Thyroid gland (tissue), 4 donors: ENCODE measurements around the gene CFAP69.

Source experiments
- POLR2A ChIP-seq, 2 donors: fragments of 450-650 bp; IDR thresholded peaks; one replicate each; pipeline ENCODE4 v1.6.1; 2017; ENCODE audit warnings: antibody characterized with exemption in 2 of 2, mild to moderate bottlenecking in 2 of 2, moderate library complexity in 1 of 2
- TF ChIP-seq, protein P1 (sequence below), 6 experiments: fragments of 200-600 bp in 3 of 6; fragments of 450-650 bp in 3 of 6; sonication (generic) in 3 of 6; IDR thresholded peaks; one replicate each; pipeline ENCODE4 v1.5.1; 2016 to 2019; ENCODE audit warnings: antibody characterized with exemption in 6 of 6, mild to moderate bottlenecking in 2 of 6, inconsistent platforms in 1 of 6, moderate library complexity in 1 of 6

GRCh38 chr7:90320801-90321494 lies 76.0 kb downstream of the CFAP69 start, which contains the start of gene FAM237B:
- TF ChIP-seq, protein P1, sequence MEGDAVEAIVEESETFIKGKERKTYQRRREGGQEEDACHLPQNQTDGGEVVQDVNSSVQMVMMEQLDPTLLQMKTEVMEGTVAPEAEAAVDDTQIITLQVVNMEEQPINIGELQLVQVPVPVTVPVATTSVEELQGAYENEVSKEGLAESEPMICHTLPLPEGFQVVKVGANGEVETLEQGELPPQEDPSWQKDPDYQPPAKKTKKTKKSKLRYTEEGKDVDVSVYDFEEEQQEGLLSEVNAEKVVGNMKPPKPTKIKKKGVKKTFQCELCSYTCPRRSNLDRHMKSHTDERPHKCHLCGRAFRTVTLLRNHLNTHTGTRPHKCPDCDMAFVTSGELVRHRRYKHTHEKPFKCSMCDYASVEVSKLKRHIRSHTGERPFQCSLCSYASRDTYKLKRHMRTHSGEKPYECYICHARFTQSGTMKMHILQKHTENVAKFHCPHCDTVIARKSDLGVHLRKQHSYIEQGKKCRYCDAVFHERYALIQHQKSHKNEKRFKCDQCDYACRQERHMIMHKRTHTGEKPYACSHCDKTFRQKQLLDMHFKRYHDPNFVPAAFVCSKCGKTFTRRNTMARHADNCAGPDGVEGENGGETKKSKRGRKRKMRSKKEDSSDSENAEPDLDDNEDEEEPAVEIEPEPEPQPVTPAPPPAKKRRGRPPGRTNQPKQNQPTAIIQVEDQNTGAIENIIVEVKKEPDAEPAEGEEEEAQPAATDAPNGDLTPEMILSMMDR (IDR thresholded peaks at IDR 0.05), result no peak
- no peak for TF ChIP-seq POLR2A (IDR thresholded peaks at IDR 0.05)
